HCT116 (cell line): Measurements from ENCODE around the gene ZFYVE1. TPM values are rescaled to one million over a fixed set of nuclear protein-coding genes. Genes with fewer than 3 reads are reported as not detected.

ENCODE experiments used
- ATAC-seq: fragments of 200-7000 bp; cut with Tn5 transposase; 2 replicates; pipeline ENCODE4 v1.9.1; 2020; ENCODE audit warnings: mild to moderate bottlenecking, moderate library complexity
- BruUV-seq: library from RNA; stranded (reverse); fragments of 400-500 nt; replicated peaks from 2 replicates; lab custom pipeline; 2021; lab: Mats Ljungman, UMichigan
- CTCF ChIA-PET: fragments of 300-600 bp; sonication (Branson Sonifier 250); formaldehyde crosslinking; loops from one replicate; lab custom pipeline; 2021; ENCODE audit warnings: antibody characterized with exemption; lab: Charles Lee
- POLR2A ChIA-PET: fragments of 300-600, 350-600 bp; sonication (Branson Sonifier 250); formaldehyde crosslinking; loops from one replicate; lab custom pipeline; 2021; ENCODE audit warnings: antibody characterized with exemption; lab: Charles Lee
- RAD21 ChIA-PET, 2 experiments: fragments of 300-600 bp; sonication (Branson Sonifier 250); formaldehyde crosslinking; loops; one replicate each; lab custom pipeline; 2023; ENCODE audit warnings: low total read pairs in 2 of 2; ENCODE audit not compliant: uncharacterized antibody in 2 of 2, unreplicated experiment in 2 of 2, low non-redundant PET in 1 of 2; lab: Charles Lee
- DNase-seq: peaks from one replicate; pipeline ENCODE4 v3.0.0-alpha.2; 2010; ENCODE audit warnings: low read depth, low spot score
- H2AFZ ChIP-seq: fragments of 200-600 bp; shearing (Covaris generic), sonication (generic); 2 replicates; pipeline ENCODE4 v1.6.1; 2017; ENCODE audit warnings: low read depth, mixed run types, mixed read lengths, antibody characterized with exemption, low read length; ENCODE audit not compliant: poor library complexity, severe bottlenecking
- H3K27ac ChIP-seq: 2 replicates; pipeline ENCODE4 v1.5.1; 2012; ENCODE audit warnings: low read depth, low read length
- H3K27me3 ChIP-seq: fragments of 200-600 bp; sonication (generic); 2 replicates; pipeline ENCODE4 v1.6.1; 2016; ENCODE audit warnings: mixed run types, low read length, mixed read lengths; ENCODE audit not compliant: insufficient read depth
- H3K36me3 ChIP-seq, 2 experiments: fragments of 200-500 bp in 1 of 2; fragments of 200-600 bp in 1 of 2; sonication (Bioruptor generic) in 1 of 2; sonication (generic) in 1 of 2; 2 replicates each; pipeline versions ENCODE4 v1.5.1 to v1.6.1; 2014 to 2016; ENCODE audit warnings: low read length in 2 of 2, inconsistent platforms in 1 of 2, mixed read lengths in 1 of 2, mixed run types in 1 of 2; ENCODE audit not compliant: insufficient read depth in 2 of 2, control insufficient read depth in 1 of 2
- H3K4me1 ChIP-seq, 2 experiments: fragments of 200-600 bp in 1 of 2; sonication (generic) in 1 of 2; 2 replicates each; pipeline versions ENCODE4 v1.5.1 to v1.6.1; 2012 to 2017; ENCODE audit warnings: low read length in 2 of 2, inconsistent platforms in 1 of 2, mild to moderate bottlenecking in 1 of 2, mixed read lengths in 1 of 2, mixed run types in 1 of 2, moderate library complexity in 1 of 2; ENCODE audit not compliant: insufficient read depth in 2 of 2, control insufficient read depth in 1 of 2
- H3K4me2 ChIP-seq: fragments of 200-600 bp; sonication (generic); 2 replicates; pipeline ENCODE4 v1.6.1; 2017; ENCODE audit warnings: mixed run types, low read length, mixed read lengths
- H3K4me3 ChIP-seq, 2 experiments: fragments of 200-600 bp in 1 of 2; sonication (generic) in 1 of 2; replicated peaks in 1 of 2; 2 replicates each; pipeline ENCODE4 v1.5.1; 2011 to 2016; ENCODE audit warnings: low read length in 2 of 2, control low read depth in 1 of 2, low read depth in 1 of 2, mild to moderate bottlenecking in 1 of 2, mixed read lengths in 1 of 2, mixed run types in 1 of 2
- H3K79me2 ChIP-seq: fragments of 200-600 bp; sonication (generic); 2 replicates; pipeline ENCODE4 v1.6.1; 2017; ENCODE audit warnings: mild to moderate bottlenecking, mixed run types, low read length, moderate library complexity, mixed read lengths; ENCODE audit not compliant: insufficient read depth
- H3K9ac ChIP-seq: fragments of 200-600 bp; sonication (generic); 2 replicates; pipeline ENCODE4 v1.6.1; 2016; ENCODE audit warnings: low read length, mixed read lengths
- H3K9me2 ChIP-seq: fragments of 200-600 bp; sonication (generic), shearing (Covaris generic); 2 replicates; pipeline ENCODE4 v1.6.1; 2017; ENCODE audit warnings: mixed run types, mild to moderate bottlenecking, moderate library complexity; ENCODE audit not compliant: insufficient read depth
- H3K9me3 ChIP-seq, 2 experiments: fragments of 200-500 bp in 1 of 2; fragments of 200-600 bp in 1 of 2; sonication (Bioruptor generic) in 1 of 2; sonication (generic) in 1 of 2; 2 replicates each; pipeline ENCODE4 v1.6.1; 2014 to 2017; ENCODE audit warnings: low read length in 2 of 2, mixed read lengths in 2 of 2, inconsistent platforms in 1 of 2, low read depth in 1 of 2, mild to moderate bottlenecking in 1 of 2, mixed run types in 1 of 2, moderate library complexity in 1 of 2; ENCODE audit not compliant: control insufficient read depth in 1 of 2, insufficient read depth in 1 of 2
- H4K20me1 ChIP-seq: fragments of 200-600 bp; sonication (generic), shearing (Covaris generic); 2 replicates; pipeline ENCODE4 v1.6.1; 2017; ENCODE audit warnings: mixed run types, mild to moderate bottlenecking, moderate library complexity; ENCODE audit not compliant: insufficient read depth
- CBX3 ChIP-seq: IDR thresholded peaks from 2 replicates; pipeline ENCODE4 v1.6.1; 2012; ENCODE audit warnings: low read depth
- CEBPB ChIP-seq: IDR thresholded peaks from 2 replicates; pipeline ENCODE4 v1.6.1; 2012; ENCODE audit warnings: low read depth
- EZH2 ChIP-seq: fragments of 200-600 bp; sonication (generic); IDR thresholded peaks from 2 replicates; pipeline ENCODE4 v1.6.1; 2017; ENCODE audit warnings: antibody characterized with exemption, mixed run types
- JUND ChIP-seq: IDR thresholded peaks from 2 replicates; pipeline ENCODE4 v1.6.1; 2012
- POLR2AphosphoS5 ChIP-seq: IDR thresholded peaks from 2 replicates; pipeline ENCODE4 v1.6.1; 2011; ENCODE audit warnings: mild to moderate bottlenecking, low read depth, low read length, moderate library complexity
- RAD21 ChIP-seq: IDR thresholded peaks from 2 replicates; pipeline ENCODE4 v1.6.1; 2012; ENCODE audit warnings: low read depth, mild to moderate bottlenecking
- SIN3A ChIP-seq: IDR thresholded peaks from 2 replicates; pipeline ENCODE4 v1.6.1; 2012; ENCODE audit warnings: low read depth
- SP1 ChIP-seq: IDR thresholded peaks from 2 replicates; pipeline ENCODE4 v1.6.1; 2012; ENCODE audit warnings: low read depth
- SRF ChIP-seq: IDR thresholded peaks from 2 replicates; pipeline ENCODE4 v1.6.1; 2012; ENCODE audit warnings: low read depth
- ZFX ChIP-seq: fragments of 450-650 bp; IDR thresholded peaks from 2 replicates; pipeline ENCODE4 v1.6.1; 2017
- intact Hi-C: fragments of 100-400 bp; cut with micrococcal nuclease; formaldehyde crosslinking; loops from 2 replicates; pipeline ENCODE4 v1.10.0; 2022
- total RNA-seq: library from RNA; stranded (reverse); gene quantifications from one replicate; pipeline ENCODE4 v1.2.1, GENCODE V29; 2021; ENCODE audit not compliant: unreplicated experiment
- TF ChIP-seq, protein P1 (sequence below): IDR thresholded peaks from 2 replicates; pipeline ENCODE4 v1.6.1; 2012; ENCODE audit warnings: low read depth
- TF ChIP-seq, protein P2 (sequence below): IDR thresholded peaks from 2 replicates; pipeline ENCODE4 v1.6.1; 2012

Gene ZFYVE1
- total RNA-seq, 1 experiment from 2014 or later = 7.7 TPM

DNA sequence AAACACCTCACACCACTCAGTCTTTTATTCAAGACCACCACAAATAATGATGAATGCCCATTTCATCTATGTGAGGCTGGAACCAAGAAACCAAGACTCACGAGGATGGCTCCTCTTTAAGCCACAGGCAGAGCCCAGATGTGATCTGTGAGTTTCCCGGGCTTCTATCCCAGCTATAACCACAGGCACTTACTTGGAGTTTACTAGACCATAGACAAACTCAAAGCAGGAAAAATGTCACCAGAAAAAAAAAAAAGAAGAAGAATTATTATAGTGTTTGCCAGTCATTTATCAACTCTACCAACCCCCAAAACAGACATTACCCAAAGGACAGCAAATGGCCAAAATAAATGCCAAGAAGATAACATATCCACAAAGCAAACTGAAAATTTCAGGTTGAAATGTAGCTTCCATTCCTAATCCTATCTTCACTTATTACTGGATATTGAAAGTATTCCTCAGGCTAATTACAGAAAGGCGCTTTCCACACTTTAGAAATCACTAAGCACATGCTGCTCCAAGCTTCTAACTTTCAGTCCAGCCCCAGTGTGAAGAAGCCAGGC is 44.7 kb downstream of the ZFYVE1 start:
- Histone ChIP-seq H3K9me2 (no peaks in the 10 kb centered on the region), H4K20me1 (no peaks in the 10 kb centered on the region), H3K27me3 (no peaks in the 10 kb centered on the region), H3K4me3 (no peak overlapping the region), H2AFZ (no peak overlapping the region), H3K27ac (no peak overlapping the region), H3K9me3 (no peaks in the 10 kb centered on the region), H3K4me1 (no peaks in the 10 kb centered on the region), H3K9ac (no peak overlapping the region), H3K4me2 (no peak overlapping the region), H3K36me3 (no peaks in the 10 kb centered on the region; a peak in 1 of 4 replicates), H3K79me2 (no peaks in the 10 kb centered on the region)
- DNase-seq (no peak), ATAC-seq (no peak)
- intact Hi-C loops = no loop called here
- ChIA-PET RAD21 (interaction anchor here in 1 of 2 experiments (0.6 kb wide), 1 partner anchor 1229 kb away, joined by 3 read pairs; no protein-coding TSS in a partner anchor), CTCF (no interaction called here), POLR2A (no interaction called here)
- BruUV-seq = no TSS peak
- TF ChIP-seq ZFX (no peak), POLR2AphosphoS5 (no peak), CEBPB (no peak), SP1 (no peak), CBX3 (no peak), EZH2 (no peak), SIN3A (no peak), JUND (no peak), RAD21 (no peak), SRF (no peak)
- TF ChIP-seq, protein P1, sequence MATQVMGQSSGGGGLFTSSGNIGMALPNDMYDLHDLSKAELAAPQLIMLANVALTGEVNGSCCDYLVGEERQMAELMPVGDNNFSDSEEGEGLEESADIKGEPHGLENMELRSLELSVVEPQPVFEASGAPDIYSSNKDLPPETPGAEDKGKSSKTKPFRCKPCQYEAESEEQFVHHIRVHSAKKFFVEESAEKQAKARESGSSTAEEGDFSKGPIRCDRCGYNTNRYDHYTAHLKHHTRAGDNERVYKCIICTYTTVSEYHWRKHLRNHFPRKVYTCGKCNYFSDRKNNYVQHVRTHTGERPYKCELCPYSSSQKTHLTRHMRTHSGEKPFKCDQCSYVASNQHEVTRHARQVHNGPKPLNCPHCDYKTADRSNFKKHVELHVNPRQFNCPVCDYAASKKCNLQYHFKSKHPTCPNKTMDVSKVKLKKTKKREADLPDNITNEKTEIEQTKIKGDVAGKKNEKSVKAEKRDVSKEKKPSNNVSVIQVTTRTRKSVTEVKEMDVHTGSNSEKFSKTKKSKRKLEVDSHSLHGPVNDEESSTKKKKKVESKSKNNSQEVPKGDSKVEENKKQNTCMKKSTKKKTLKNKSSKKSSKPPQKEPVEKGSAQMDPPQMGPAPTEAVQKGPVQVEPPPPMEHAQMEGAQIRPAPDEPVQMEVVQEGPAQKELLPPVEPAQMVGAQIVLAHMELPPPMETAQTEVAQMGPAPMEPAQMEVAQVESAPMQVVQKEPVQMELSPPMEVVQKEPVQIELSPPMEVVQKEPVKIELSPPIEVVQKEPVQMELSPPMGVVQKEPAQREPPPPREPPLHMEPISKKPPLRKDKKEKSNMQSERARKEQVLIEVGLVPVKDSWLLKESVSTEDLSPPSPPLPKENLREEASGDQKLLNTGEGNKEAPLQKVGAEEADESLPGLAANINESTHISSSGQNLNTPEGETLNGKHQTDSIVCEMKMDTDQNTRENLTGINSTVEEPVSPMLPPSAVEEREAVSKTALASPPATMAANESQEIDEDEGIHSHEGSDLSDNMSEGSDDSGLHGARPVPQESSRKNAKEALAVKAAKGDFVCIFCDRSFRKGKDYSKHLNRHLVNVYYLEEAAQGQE = no peak
- TF ChIP-seq, protein P2, sequence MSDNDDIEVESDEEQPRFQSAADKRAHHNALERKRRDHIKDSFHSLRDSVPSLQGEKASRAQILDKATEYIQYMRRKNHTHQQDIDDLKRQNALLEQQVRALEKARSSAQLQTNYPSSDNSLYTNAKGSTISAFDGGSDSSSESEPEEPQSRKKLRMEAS = no peak
